DND-41 (cell line): ENCODE results near the gene HYDIN.

Experiments used
- ATAC-seq: fragments of 200-7000 bp; cut with Tn5 transposase; 3 replicates; pipeline ENCODE4 v1.9.1; 2021; ENCODE audit warnings: low read depth; ENCODE audit not compliant: insufficient read depth
- DNase-seq: peaks from one replicate; pipeline ENCODE4 v3.0.0-alpha.2; 2020
- H2AFZ ChIP-seq: 2 replicates; pipeline ENCODE4 v1.6.0; 2012; ENCODE audit warnings: low read depth, low read length
- H3K27ac ChIP-seq: 2 replicates; pipeline ENCODE4 v1.5.1; 2012; ENCODE audit warnings: low read length, inconsistent platforms
- H3K27me3 ChIP-seq: fragments of 200-600 bp; sonication (generic); 2 replicates; pipeline ENCODE4 v1.6.0; 2012; ENCODE audit warnings: low read length, mild to moderate bottlenecking, inconsistent platforms; ENCODE audit not compliant: insufficient read depth, poor library complexity
- H3K36me3 ChIP-seq: 2 replicates; pipeline ENCODE4 v1.5.1; 2012; ENCODE audit warnings: low read length, inconsistent platforms; ENCODE audit not compliant: insufficient read depth
- H3K4me1 ChIP-seq: 2 replicates; pipeline ENCODE4 v1.5.1; 2012; ENCODE audit warnings: mild to moderate bottlenecking, low read length; ENCODE audit not compliant: insufficient read depth
- H3K4me2 ChIP-seq: 2 replicates; pipeline ENCODE4 v1.6.0; 2012; ENCODE audit warnings: mild to moderate bottlenecking, moderate library complexity, low read length, inconsistent platforms; ENCODE audit not compliant: insufficient read depth
- H3K4me3 ChIP-seq, 2 experiments: fragments of 200-600 bp in 1 of 2; shearing (Covaris generic) in 1 of 2; 2 replicates each; pipeline ENCODE4 v1.5.1; 2012 to 2016; ENCODE audit warnings: inconsistent platforms in 2 of 2, low read length in 2 of 2, mild to moderate bottlenecking in 2 of 2, low read depth in 1 of 2, moderate library complexity in 1 of 2
- H3K79me2 ChIP-seq: 2 replicates; pipeline ENCODE4 v1.6.0; 2012; ENCODE audit warnings: low read length, inconsistent platforms; ENCODE audit not compliant: insufficient read depth
- H3K9ac ChIP-seq: 2 replicates; pipeline ENCODE4 v1.6.0; 2012; ENCODE audit warnings: low read depth, mild to moderate bottlenecking, inconsistent platforms, low read length, moderate library complexity
- H3K9me3 ChIP-seq: 2 replicates; pipeline ENCODE4 v1.5.1; 2012; ENCODE audit warnings: low read length, moderate library complexity, mild to moderate bottlenecking, inconsistent platforms; ENCODE audit not compliant: insufficient read depth, severe bottlenecking
- H4K20me1 ChIP-seq: 2 replicates; pipeline ENCODE4 v1.6.0; 2012; ENCODE audit warnings: low read length; ENCODE audit not compliant: insufficient read depth
- CTCF ChIP-seq: IDR thresholded peaks from 2 replicates; pipeline ENCODE4 v1.5.1; 2012; ENCODE audit warnings: borderline replicate concordance, low read length, moderate library complexity, mild to moderate bottlenecking; ENCODE audit not compliant: poor library complexity, severe bottlenecking; ENCODE audit errors: extremely low read depth
- EZH2 ChIP-seq: IDR thresholded peaks from 3 replicates; pipeline ENCODE4 v1.6.1; 2012; ENCODE audit warnings: borderline replicate concordance, low read depth, mild to moderate bottlenecking, moderate library complexity, low read length, inconsistent platforms; ENCODE audit not compliant: severe bottlenecking

Gene HYDIN

GRCh38 chr16:71242036-71242435, 11.5 kb upstream of the HYDIN start:
- no peak overlapping the region for H3K27ac ChIP-seq
- ATAC-seq = no peak

GRCh38 chr16:71229344-71229743, 1.2 kb downstream of the HYDIN start:
- Histone ChIP-seq H3K9ac (no peak overlapping the region), H3K4me1 (no peaks in the 10 kb centered on the region), H3K36me3 (no peaks in the 10 kb centered on the region), H3K79me2 (no peaks in the 10 kb centered on the region), H3K4me3 (no peak overlapping the region), H2AFZ (no peak overlapping the region), H3K9me3 (peaks cover 10% of the 10 kb centered on the region), H3K4me2 (no peak overlapping the region), H3K27ac (no peak overlapping the region), H4K20me1 (no peaks in the 10 kb centered on the region), H3K27me3 (no peaks in the 10 kb centered on the region)
- ATAC-seq = no peak
- TF ChIP-seq EZH2 (no peak), CTCF (no peak)
- no peak for DNase-seq

More at GRCh38 chr16:71242036-71242435, 11.5 kb upstream of the HYDIN start:
- no peaks in the 10 kb centered on the region for H3K79me2 ChIP-seq
- no peak overlapping the region for H2AFZ ChIP-seq
- TF ChIP-seq CTCF (no peak), EZH2 (no peak)
- no peaks in the 10 kb centered on the region for H3K4me1 ChIP-seq
- no peaks in the 10 kb centered on the region for H3K36me3 ChIP-seq
- no peak overlapping the region for H3K4me2 ChIP-seq
- no peaks in the 10 kb centered on the region for H3K27me3 ChIP-seq
- H3K9me3 ChIP-seq = peaks cover 4% of the 10 kb centered on the region
- H3K4me3 ChIP-seq = no peak overlapping the region
- no peaks in the 10 kb centered on the region for H4K20me1 ChIP-seq
- no peak overlapping the region for H3K9ac ChIP-seq
- DNase-seq = no peak

GRCh38 chr16:71226229-71227141, 4.0 kb downstream of the HYDIN start:
- H3K36me3 ChIP-seq = no peaks in the 10 kb centered on the region
- no peak overlapping the region for H3K4me3 ChIP-seq
- TF ChIP-seq EZH2 = no peak
- no peak for TF ChIP-seq CTCF
- no peak overlapping the region for H3K4me2 ChIP-seq
- H3K27me3 ChIP-seq = no peaks in the 10 kb centered on the region
- no peak overlapping the region for H2AFZ ChIP-seq
- no peak overlapping the region for H3K9ac ChIP-seq
- no peak overlapping the region for H3K27ac ChIP-seq
- no peaks in the 10 kb centered on the region for H3K79me2 ChIP-seq
- no peak for DNase-seq
- H3K4me1 ChIP-seq = no peaks in the 10 kb centered on the region
- ATAC-seq = no peak
- H3K9me3 ChIP-seq = peaks cover 10% of the 10 kb centered on the region
- no peaks in the 10 kb centered on the region for H4K20me1 ChIP-seq
